ENCODE results near the gene PYGB.

PYGB gene

GRCh38 chr20:25214819-25215218, 33.1 kb upstream of the PYGB start:
- no peak for DNase-seq (ENCODE audit: low read depth, low spot score)
- H3K4me3 ChIP-seq (ENCODE audit: low read depth, low read length) = no peak overlapping the region
- TF ChIP-seq CTCF (IDR thresholded peaks at IDR 0.05; ENCODE audit: low read depth, low read length) = no peak
- in situ Hi-C loops (cut with HindIII; ENCODE audit: low sequenced_read_pairs) = no loop called here

- H3K4me3 ChIP-seq (ENCODE audit: low read depth, low read length) = no peak overlapping the region
- DNase-seq (ENCODE audit: low read depth, low spot score) = no peak
- TF ChIP-seq CTCF (IDR thresholded peaks at IDR 0.05; ENCODE audit: low read depth, low read length) = no peak
- in situ Hi-C loops (cut with HindIII; ENCODE audit: low sequenced_read_pairs) = no loop called here
Measured at GRCh38 chr20:25215521-25215920, 32.4 kb upstream of the PYGB start.

GRCh38 chr20:25216199-25216945, 31.5 kb upstream of the PYGB start:
- no peak for DNase-seq (ENCODE audit: low read depth, low spot score)
- no peak overlapping the region for H3K4me3 ChIP-seq (ENCODE audit: low read depth, low read length)
- in situ Hi-C loops (cut with HindIII; ENCODE audit: low sequenced_read_pairs) = no loop called here
- TF ChIP-seq CTCF (IDR thresholded peaks at IDR 0.05; ENCODE audit: low read depth, low read length) = no peak

- no peak overlapping the region for H3K4me3 ChIP-seq (ENCODE audit: low read depth, low read length)
- in situ Hi-C loops (cut with HindIII; ENCODE audit: low sequenced_read_pairs) = no loop called here
- DNase-seq (ENCODE audit: low read depth, low spot score) = no peak
- no peak for TF ChIP-seq CTCF (IDR thresholded peaks at IDR 0.05; ENCODE audit: low read depth, low read length)
Measured at GRCh38 chr20:25217161-25218108, 30.4 kb upstream of the PYGB start.

- no peak overlapping the region for H3K4me3 ChIP-seq (ENCODE audit: low read depth, low read length)
- TF ChIP-seq CTCF (IDR thresholded peaks at IDR 0.05; ENCODE audit: low read depth, low read length) = no peak
- DNase-seq (ENCODE audit: low read depth, low spot score) = no peak
- in situ Hi-C loops (cut with HindIII; ENCODE audit: low sequenced_read_pairs) = no loop called here
Measured at GRCh38 chr20:25218109-25218486, 29.8 kb upstream of the PYGB start.

GRCh38 chr20:25218492-25218891, 29.4 kb upstream of the PYGB start:
- H3K4me3 ChIP-seq (ENCODE audit: low read depth, low read length) = no peak overlapping the region
- in situ Hi-C loops (cut with HindIII; ENCODE audit: low sequenced_read_pairs) = no loop called here
- TF ChIP-seq CTCF (IDR thresholded peaks at IDR 0.05; ENCODE audit: low read depth, low read length) = no peak

More at GRCh38 chr20:25218492-25218891, 29.4 kb upstream of the PYGB start:
- no peak for DNase-seq (ENCODE audit: low read depth, low spot score)

All from astrocyte of the spinal cord (primary cell).